ENCODE data around the gene DDIAS. TPM values are rescaled to one million over a fixed set of nuclear protein-coding genes. Genes with fewer than 3 reads are reported as not detected.
"Not testable (repeated sequence)": the region's sequence is repeated elsewhere in the genome, so short reads cannot be mapped to it uniquely, and the experiment has no call there.

The DDIAS gene
- total and polyA plus RNA-seq, 7 donors, result 0.16 to 3.1 (median 0.66) TPM; not detected in 1

GRCh38 chr11:82942376-82942775 lies 40.8 kb downstream of the DDIAS start:
- H3K27ac ChIP-seq, result no peak overlapping the region
- no peaks in the 10 kb centered on the region for H3K4me1 ChIP-seq
- H3K4me3 ChIP-seq, result no peak overlapping the region
- intact Hi-C loops (cut with DNase I), result no loop called here
- no peak for DNase-seq
- 96 to 100% methylated on average over 2 of the region's 2 CpGs for WGBS, 2 donors
- TF ChIP-seq POLR2AphosphoS5 (IDR thresholded peaks at IDR 0.05), result no peak
- no peak for TF ChIP-seq POLR2A (IDR thresholded peaks at IDR 0.05)
- no peak for TF ChIP-seq EP300 (IDR thresholded peaks at IDR 0.05)
- TF ChIP-seq CTCF (IDR thresholded peaks at IDR 0.05), result no peak
- H3K9me3 ChIP-seq, result no peaks in the 10 kb centered on the region
- no peaks in the 10 kb centered on the region for H3K36me3 ChIP-seq
- no peaks in the 10 kb centered on the region for H3K27me3 ChIP-seq

- 22 to 73% methylated on average over 1 of the region's 1 CpG for WGBS, 2 donors
- intact Hi-C loops (cut with DNase I), result not testable (repeated sequence)
These were observed 41.9 kb downstream of the DDIAS start for GRCh38 chr11:82943430-82943829.

GRCh38 chr11:82944198-82944597 lies 42.7 kb downstream of the DDIAS start:
- no peaks in the 10 kb centered on the region for H3K27me3 ChIP-seq
- TF ChIP-seq POLR2A (IDR thresholded peaks at IDR 0.05) (no peak), CTCF (IDR thresholded peaks at IDR 0.05) (no peak), POLR2AphosphoS5 (IDR thresholded peaks at IDR 0.05) (no peak), EP300 (IDR thresholded peaks at IDR 0.05) (no peak)
- H3K4me1 ChIP-seq, result no peaks in the 10 kb centered on the region
- no peaks in the 10 kb centered on the region for H3K9me3 ChIP-seq
- no peak overlapping the region for H3K27ac ChIP-seq
- no peak for DNase-seq
- no peaks in the 10 kb centered on the region for H3K36me3 ChIP-seq
- H3K4me3 ChIP-seq, result no peak overlapping the region
- 89 to 95% methylated on average over 2 of the region's 2 CpGs for WGBS, 2 donors
- intact Hi-C loops (cut with DNase I), result no loop called here

More at GRCh38 chr11:82943430-82943829, 41.9 kb downstream of the DDIAS start:
- DNase-seq, H3K27ac ChIP-seq, H3K4me1 ChIP-seq, H3K9me3 ChIP-seq, H3K4me3 ChIP-seq, H3K27me3 ChIP-seq, H3K36me3 ChIP-seq: not testable (repeated sequence)

- H3K4me3 ChIP-seq; DNase-seq; intact Hi-C loops (cut with DNase I); H3K36me3 ChIP-seq; H3K27me3 ChIP-seq; H3K9me3 ChIP-seq; H3K27ac ChIP-seq; H3K4me1 ChIP-seq: not testable (repeated sequence)
- 86 to 93% methylated on average over 1 of the region's 1 CpG for WGBS, 2 donors
These were observed 43.5 kb downstream of the DDIAS start for GRCh38 chr11:82945041-82945440.

GRCh38 chr11:82945682-82946081 lies 44.1 kb downstream of the DDIAS start:
- Histone ChIP-seq H3K4me1 (no peaks in the 10 kb centered on the region), H3K4me3 (no peak overlapping the region), H3K27ac (no peak overlapping the region), H3K36me3 (no peaks in the 10 kb centered on the region), H3K9me3 (no peaks in the 10 kb centered on the region), H3K27me3 (no peaks in the 10 kb centered on the region)
- no peak for TF ChIP-seq EP300 (IDR thresholded peaks at IDR 0.05)
- intact Hi-C loops (cut with DNase I), result no loop called here
- DNase-seq, result no peak

GRCh38 chr11:82949352-82949751 lies 47.8 kb downstream of the DDIAS start:
- intact Hi-C loops (cut with DNase I), result no loop called here
- H3K4me1 ChIP-seq, result no peaks in the 10 kb centered on the region

GRCh38 chr11:82950502-82950901 lies 49.0 kb downstream of the DDIAS start:
- H3K9me3 ChIP-seq; H3K27ac ChIP-seq; DNase-seq; H3K4me3 ChIP-seq; H3K4me1 ChIP-seq; H3K27me3 ChIP-seq; H3K36me3 ChIP-seq; intact Hi-C loops (cut with DNase I): not testable (repeated sequence)
- WGBS, 2 donors, result 96 to 97% methylated on average over 2 of the region's 2 CpGs

More at GRCh38 chr11:82949352-82949751, 47.8 kb downstream of the DDIAS start:
- Histone ChIP-seq H3K36me3 (no peaks in the 10 kb centered on the region), H3K27ac (no peak overlapping the region), H3K27me3 (no peaks in the 10 kb centered on the region), H3K9me3 (no peaks in the 10 kb centered on the region), H3K4me3 (no peak overlapping the region)
- TF ChIP-seq EP300 (IDR thresholded peaks at IDR 0.05) (no peak), POLR2AphosphoS5 (IDR thresholded peaks at IDR 0.05) (no peak), POLR2A (IDR thresholded peaks at IDR 0.05) (no peak), CTCF (IDR thresholded peaks at IDR 0.05) (no peak)
- DNase-seq, result no peak

- intact Hi-C loops (cut with DNase I); H3K27ac ChIP-seq: not testable (repeated sequence)
- WGBS, 2 donors, result 56 to 74% methylated on average over 9 of the region's 9 CpGs
These were observed 54.4 kb downstream of the DDIAS start for GRCh38 chr11:82955736-82956453.

More at GRCh38 chr11:82955736-82956453, 54.4 kb downstream of the DDIAS start:
- not testable (repeated sequence) for DNase-seq, H3K4me1 ChIP-seq, H3K27me3 ChIP-seq, H3K9me3 ChIP-seq, H3K36me3 ChIP-seq, H3K4me3 ChIP-seq

Data from sigmoid colon (tissue), 7 donors.